OCI-LY7 (cell line): Measurements from ENCODE around the gene TMEM212. TPM values are rescaled to one million over a fixed set of nuclear protein-coding genes. Genes with fewer than 3 reads are reported as not detected.

Source experiments
- BruUV-seq: library from RNA; stranded (reverse); fragments of 400-500 nt; replicated peaks from 2 replicates; lab custom pipeline; 2021; lab: Mats Ljungman, UMichigan
- CTCF ChIA-PET: fragments of 300-600 bp; sonication (Branson Sonifier 250); formaldehyde crosslinking; loops from one replicate; lab custom pipeline; 2022; ENCODE audit warnings: antibody characterized with exemption; ENCODE audit not compliant: unreplicated experiment; lab: Charles Lee
- POLR2A ChIA-PET: fragments of 300-600 bp; sonication (Branson Sonifier 250); formaldehyde crosslinking; loops from one replicate; lab custom pipeline; 2022; ENCODE audit warnings: antibody characterized with exemption; lab: Charles Lee
- DNase-seq: peaks from one replicate; pipeline ENCODE4 v3.0.0-alpha.2; 2015; ENCODE audit warnings: low spot score
- H2AFZ ChIP-seq: fragments of 200-600 bp; sonication (generic), shearing (Covaris generic); 2 replicates; pipeline ENCODE4 v1.6.1; 2014; ENCODE audit warnings: mild to moderate bottlenecking, antibody characterized with exemption, low read length, moderate library complexity
- H3K27ac ChIP-seq: fragments of 200-600 bp; sonication (generic); 2 replicates; pipeline ENCODE4 v1.5.1; 2014; ENCODE audit warnings: mixed run types, low read depth, mild to moderate bottlenecking, moderate library complexity, low read length, inconsistent platforms; ENCODE audit not compliant: poor library complexity, severe bottlenecking
- H3K36me3 ChIP-seq: fragments of 200-600 bp; sonication (generic); 2 replicates; pipeline ENCODE4 v1.6.1; 2014; ENCODE audit warnings: mild to moderate bottlenecking, antibody characterized with exemption, low read length, moderate library complexity, mixed read lengths; ENCODE audit not compliant: insufficient read depth
- H3K4me1 ChIP-seq: fragments of 200-600 bp; sonication (generic); 2 replicates; pipeline ENCODE4 v1.5.1; 2014; ENCODE audit warnings: mild to moderate bottlenecking, low read length; ENCODE audit not compliant: insufficient read depth, poor library complexity, severe bottlenecking
- H3K4me2 ChIP-seq: fragments of 200-600 bp; sonication (generic); 2 replicates; pipeline ENCODE4 v1.6.1; 2014; ENCODE audit warnings: mild to moderate bottlenecking, low read length
- H3K4me3 ChIP-seq: fragments of 200-600 bp; sonication (generic); 2 replicates; pipeline ENCODE4 v1.5.1; 2014; ENCODE audit warnings: mild to moderate bottlenecking, low read depth, low read length; ENCODE audit not compliant: poor library complexity, severe bottlenecking
- H3K79me2 ChIP-seq: fragments of 200-600 bp; sonication (generic); 2 replicates; pipeline ENCODE4 v1.6.1; 2016; ENCODE audit warnings: low read depth, mild to moderate bottlenecking, low read length, moderate library complexity, mixed read lengths; ENCODE audit not compliant: insufficient read depth
- H3K9me2 ChIP-seq: fragments of 200-600 bp; sonication (generic); 2 replicates; pipeline ENCODE4 v1.6.1; 2016; ENCODE audit warnings: mild to moderate bottlenecking, low read length, mixed read lengths; ENCODE audit not compliant: insufficient read depth
- H3K9me3 ChIP-seq: fragments of 200-600 bp; sonication (generic); 2 replicates; pipeline ENCODE4 v1.6.1; 2014; ENCODE audit warnings: mild to moderate bottlenecking, mixed run types, low read length, mixed read lengths
- H4K20me1 ChIP-seq: fragments of 200-600 bp; sonication (generic); 2 replicates; pipeline ENCODE4 v1.6.1; 2014; ENCODE audit warnings: mild to moderate bottlenecking, antibody characterized with exemption, low read length, moderate library complexity, mixed read lengths; ENCODE audit not compliant: insufficient read depth
- CTCF ChIP-seq: fragments of 200-600 bp; sonication (generic); conservative IDR thresholded peaks from 2 replicates; pipeline ENCODE4 v1.5.1; 2014; ENCODE audit warnings: mild to moderate bottlenecking, antibody characterized with exemption, low read length, moderate library complexity, mixed read lengths
- EZH2phosphoT487 ChIP-seq: fragments of 200-600 bp; sonication (generic); IDR thresholded peaks from 2 replicates; pipeline ENCODE4 v1.6.1; 2018; ENCODE audit warnings: low read depth, borderline replicate concordance, mild to moderate bottlenecking, mixed run types, antibody characterized with exemption, low read length, moderate library complexity, mixed read lengths
- intact Hi-C: fragments of 100-400 bp; cut with micrococcal nuclease; formaldehyde crosslinking; loops from one replicate; pipeline ENCODE4 v1.10.0; 2022; ENCODE audit not compliant: unreplicated experiment
- total RNA-seq, 2 experiments: library from RNA; depleted of rRNA in 1 of 2; stranded (reverse); fragments of >200 nt in 1 of 2; shearing (Covaris generic) in 1 of 2; gene quantifications; 2 replicates each; pipeline ENCODE4 v1.2.3, GENCODE V29; 2014 to 2022

TMEM212 gene
- total RNA-seq, 2 experiments from 2014 or later, result not detected

- POLR2A ChIA-PET, result interaction anchor here (0.6 kb wide), 1 partner anchor 17 kb away, joined by 3 read pairs; no protein-coding TSS in a partner anchor
- no peak for DNase-seq
- H3K9me2 ChIP-seq, result no peaks in the 10 kb centered on the region
- no TSS peak for BruUV-seq
- CTCF ChIA-PET, result interaction anchor here (0.6 kb wide), 1 partner anchor 65 kb away, joined by 3 read pairs; no protein-coding TSS in a partner anchor
- H3K79me2 ChIP-seq, result no peaks in the 10 kb centered on the region
- no peak overlapping the region for H3K4me3 ChIP-seq
- H3K36me3 ChIP-seq, result no peaks in the 10 kb centered on the region
- H3K4me1 ChIP-seq, result no peaks in the 10 kb centered on the region
- no peak overlapping the region for H3K27ac ChIP-seq
- TF ChIP-seq EZH2phosphoT487 (no peak), CTCF (no peak)
- no peaks in the 10 kb centered on the region for H3K9me3 ChIP-seq
- no peaks in the 10 kb centered on the region for H4K20me1 ChIP-seq
- no peak overlapping the region for H3K4me2 ChIP-seq
- intact Hi-C loops, result no loop called here
- no peak overlapping the region for H2AFZ ChIP-seq
Measured at GRCh38 chr3:171797265-171797679, 45.9 kb upstream of the TMEM212 start.

GRCh38 chr3:171797873-171798272, 45.3 kb upstream of the TMEM212 start:
- DNase-seq, result no peak
- H3K27ac ChIP-seq, result no peak overlapping the region
- intact Hi-C loops, result no loop called here
- BruUV-seq, result no TSS peak
- TF ChIP-seq EZH2phosphoT487 (no peak), CTCF (no peak)
- H3K9me2 ChIP-seq, result no peaks in the 10 kb centered on the region
- no peaks in the 10 kb centered on the region for H3K36me3 ChIP-seq
- no peaks in the 10 kb centered on the region for H3K79me2 ChIP-seq
- CTCF ChIA-PET, result no interaction called here
- POLR2A ChIA-PET, result no interaction called here
- H3K4me3 ChIP-seq, result no peak overlapping the region
- no peaks in the 10 kb centered on the region for H3K9me3 ChIP-seq
- H3K4me1 ChIP-seq, result no peaks in the 10 kb centered on the region
- no peaks in the 10 kb centered on the region for H4K20me1 ChIP-seq
- no peak overlapping the region for H3K4me2 ChIP-seq
- no peak overlapping the region for H2AFZ ChIP-seq

- CTCF ChIA-PET, result no interaction called here
- Histone ChIP-seq H3K4me2 (no peak overlapping the region), H3K27ac (no peak overlapping the region), H3K9me3 (no peaks in the 10 kb centered on the region), H3K4me3 (no peak overlapping the region), H3K4me1 (no peaks in the 10 kb centered on the region), H3K36me3 (no peaks in the 10 kb centered on the region), H3K79me2 (no peaks in the 10 kb centered on the region), H2AFZ (no peak overlapping the region), H3K9me2 (no peaks in the 10 kb centered on the region), H4K20me1 (no peaks in the 10 kb centered on the region)
- no TSS peak for BruUV-seq
- POLR2A ChIA-PET, result no interaction called here
- intact Hi-C loops, result no loop called here
- no peak for TF ChIP-seq CTCF
- no peak for TF ChIP-seq EZH2phosphoT487
- DNase-seq, result no peak
Measured at GRCh38 chr3:171799501-171799900, 43.6 kb upstream of the TMEM212 start.
